Measurements from ENCODE around the gene GFI1B. TPM values are rescaled to one million over a fixed set of nuclear protein-coding genes. Genes with fewer than 3 reads are reported as not detected.
A peak's percentile ranks its signal among the peaks of the same experiment; 100 is the strongest.

The GFI1B gene
- total and polyA plus RNA-seq, 2 of the 13 experiments (the other 11 are each of a cell fraction or from before 2014, with no cell fraction given): 0.15 to 0.51 TPM

DNA sequence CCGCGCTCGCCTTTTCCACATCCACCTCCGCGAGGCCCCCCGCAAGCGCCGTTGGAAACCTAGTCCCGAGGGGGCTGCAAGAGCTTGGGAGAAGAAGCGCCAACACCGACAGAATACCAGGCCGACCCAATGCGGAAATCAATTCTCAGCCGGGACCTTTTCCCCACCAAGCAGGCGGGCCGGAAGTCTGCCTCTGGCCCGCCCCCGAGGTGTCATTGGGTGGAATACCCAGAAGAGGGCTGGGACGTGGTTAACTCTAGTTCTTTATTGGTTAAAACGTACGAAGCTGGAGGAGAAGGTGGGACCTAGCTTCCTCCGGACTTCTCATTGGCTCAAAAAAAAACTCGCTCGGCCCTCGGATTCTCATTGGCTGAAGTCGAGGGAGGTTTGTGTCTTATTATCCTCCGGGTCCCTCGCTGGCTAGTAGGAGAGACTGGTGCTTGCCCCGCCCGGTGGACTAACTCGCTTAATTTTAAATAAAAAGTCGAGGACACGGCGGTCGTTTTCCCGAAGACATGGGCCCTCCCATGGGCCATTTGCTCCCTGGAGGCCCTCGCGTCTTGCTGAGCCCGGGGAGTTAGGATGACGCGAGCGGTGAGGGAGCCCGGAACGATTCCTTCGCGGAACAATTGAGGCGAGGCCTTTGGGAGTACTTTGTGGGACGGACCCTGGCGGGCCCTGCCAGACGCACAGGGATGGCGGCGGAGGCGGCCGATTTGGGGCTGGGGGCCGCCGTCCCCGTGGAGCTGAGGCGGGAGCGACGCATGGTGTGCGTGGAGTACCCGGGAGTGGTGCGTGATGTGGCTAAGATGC, 52.0 kb downstream of the GFI1B start, which contains the start of gene GTF3C5 (continued):
- TF ChIP-seq, protein P1, sequence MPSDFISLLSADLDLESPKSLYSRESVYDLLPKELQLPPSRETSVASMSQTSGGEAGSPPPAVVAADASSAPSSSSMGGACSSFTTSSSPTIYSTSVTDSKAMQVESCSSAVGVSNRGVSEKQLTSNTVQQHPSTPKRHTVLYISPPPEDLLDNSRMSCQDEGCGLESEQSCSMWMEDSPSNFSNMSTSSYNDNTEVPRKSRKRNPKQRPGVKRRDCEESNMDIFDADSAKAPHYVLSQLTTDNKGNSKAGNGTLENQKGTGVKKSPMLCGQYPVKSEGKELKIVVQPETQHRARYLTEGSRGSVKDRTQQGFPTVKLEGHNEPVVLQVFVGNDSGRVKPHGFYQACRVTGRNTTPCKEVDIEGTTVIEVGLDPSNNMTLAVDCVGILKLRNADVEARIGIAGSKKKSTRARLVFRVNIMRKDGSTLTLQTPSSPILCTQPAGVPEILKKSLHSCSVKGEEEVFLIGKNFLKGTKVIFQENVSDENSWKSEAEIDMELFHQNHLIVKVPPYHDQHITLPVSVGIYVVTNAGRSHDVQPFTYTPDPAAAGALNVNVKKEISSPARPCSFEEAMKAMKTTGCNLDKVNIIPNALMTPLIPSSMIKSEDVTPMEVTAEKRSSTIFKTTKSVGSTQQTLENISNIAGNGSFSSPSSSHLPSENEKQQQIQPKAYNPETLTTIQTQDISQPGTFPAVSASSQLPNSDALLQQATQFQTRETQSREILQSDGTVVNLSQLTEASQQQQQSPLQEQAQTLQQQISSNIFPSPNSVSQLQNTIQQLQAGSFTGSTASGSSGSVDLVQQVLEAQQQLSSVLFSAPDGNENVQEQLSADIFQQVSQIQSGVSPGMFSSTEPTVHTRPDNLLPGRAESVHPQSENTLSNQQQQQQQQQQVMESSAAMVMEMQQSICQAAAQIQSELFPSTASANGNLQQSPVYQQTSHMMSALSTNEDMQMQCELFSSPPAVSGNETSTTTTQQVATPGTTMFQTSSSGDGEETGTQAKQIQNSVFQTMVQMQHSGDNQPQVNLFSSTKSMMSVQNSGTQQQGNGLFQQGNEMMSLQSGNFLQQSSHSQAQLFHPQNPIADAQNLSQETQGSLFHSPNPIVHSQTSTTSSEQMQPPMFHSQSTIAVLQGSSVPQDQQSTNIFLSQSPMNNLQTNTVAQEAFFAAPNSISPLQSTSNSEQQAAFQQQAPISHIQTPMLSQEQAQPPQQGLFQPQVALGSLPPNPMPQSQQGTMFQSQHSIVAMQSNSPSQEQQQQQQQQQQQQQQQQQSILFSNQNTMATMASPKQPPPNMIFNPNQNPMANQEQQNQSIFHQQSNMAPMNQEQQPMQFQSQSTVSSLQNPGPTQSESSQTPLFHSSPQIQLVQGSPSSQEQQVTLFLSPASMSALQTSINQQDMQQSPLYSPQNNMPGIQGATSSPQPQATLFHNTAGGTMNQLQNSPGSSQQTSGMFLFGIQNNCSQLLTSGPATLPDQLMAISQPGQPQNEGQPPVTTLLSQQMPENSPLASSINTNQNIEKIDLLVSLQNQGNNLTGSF (CRISPR knock-in tag; IDR thresholded peaks at IDR 0.05): peak; percentile 33; the same call in 1 of the 2 replicates
- TF ChIP-seq SRSF4 (IDR thresholded peaks at IDR 0.05; ENCODE audit: low read depth, low read length, poor library complexity, severe bottlenecking) (no peak), ZNF230 (CRISPR knock-in tag; IDR thresholded peaks at IDR 0.05) (no peak), ZNF747 (CRISPR knock-in tag; IDR thresholded peaks at IDR 0.05; ENCODE audit: borderline replicate concordance) (peak; percentile 65; the same call in 1 of the 2 replicates), ZNF879 (CRISPR knock-in tag; IDR thresholded peaks at IDR 0.05) (no peak), ZSCAN12 (CRISPR knock-in tag; IDR thresholded peaks at IDR 0.05) (no peak), KDM3A (CRISPR knock-in tag; IDR thresholded peaks at IDR 0.05; ENCODE audit: low read depth) (peak; percentile 18; the same call in 1 of the 2 replicates), ZNF124 (CRISPR knock-in tag; IDR thresholded peaks at IDR 0.05) (peak; percentile 61; the same call in 1 of the 2 replicates), PCBP1 (IDR thresholded peaks at IDR 0.05; ENCODE audit: borderline replicate concordance, low read depth, low read length) (no peak), ZBTB42 (CRISPR knock-in tag; IDR thresholded peaks at IDR 0.05) (no peak), ZNF337 (CRISPR knock-in tag; IDR thresholded peaks at IDR 0.05; ENCODE audit: borderline replicate concordance, low read depth) (peak; percentile 61; the same call in 1 of the 2 replicates), ZNF646 (CRISPR knock-in tag; IDR thresholded peaks at IDR 0.05) (no peak), RCOR2 (CRISPR knock-in tag; IDR thresholded peaks at IDR 0.05) (no peak), GABPB1 (CRISPR knock-in tag; IDR thresholded peaks at IDR 0.05) (peak; percentile 94), IKZF4 (CRISPR knock-in tag; IDR thresholded peaks at IDR 0.05; ENCODE audit: borderline replicate concordance, low read depth, not compliant biosample characterization) (no peak), ZNF367 (CRISPR knock-in tag; IDR thresholded peaks at IDR 0.05; ENCODE audit: borderline replicate concordance) (peak; percentile 29; the same call in 1 of the 2 replicates)
- TF ChIP-seq, protein P2, sequence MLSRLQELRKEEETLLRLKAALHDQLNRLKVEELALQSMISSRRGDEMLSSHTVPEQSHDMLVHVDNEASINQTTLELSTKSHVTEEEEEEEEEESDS (CRISPR knock-in tag; IDR thresholded peaks at IDR 0.05; ENCODE audit: borderline replicate concordance): no peak

Measured in HepG2 (cell line).